Measurements from ENCODE around the gene CDC42SE2.

DNA sequence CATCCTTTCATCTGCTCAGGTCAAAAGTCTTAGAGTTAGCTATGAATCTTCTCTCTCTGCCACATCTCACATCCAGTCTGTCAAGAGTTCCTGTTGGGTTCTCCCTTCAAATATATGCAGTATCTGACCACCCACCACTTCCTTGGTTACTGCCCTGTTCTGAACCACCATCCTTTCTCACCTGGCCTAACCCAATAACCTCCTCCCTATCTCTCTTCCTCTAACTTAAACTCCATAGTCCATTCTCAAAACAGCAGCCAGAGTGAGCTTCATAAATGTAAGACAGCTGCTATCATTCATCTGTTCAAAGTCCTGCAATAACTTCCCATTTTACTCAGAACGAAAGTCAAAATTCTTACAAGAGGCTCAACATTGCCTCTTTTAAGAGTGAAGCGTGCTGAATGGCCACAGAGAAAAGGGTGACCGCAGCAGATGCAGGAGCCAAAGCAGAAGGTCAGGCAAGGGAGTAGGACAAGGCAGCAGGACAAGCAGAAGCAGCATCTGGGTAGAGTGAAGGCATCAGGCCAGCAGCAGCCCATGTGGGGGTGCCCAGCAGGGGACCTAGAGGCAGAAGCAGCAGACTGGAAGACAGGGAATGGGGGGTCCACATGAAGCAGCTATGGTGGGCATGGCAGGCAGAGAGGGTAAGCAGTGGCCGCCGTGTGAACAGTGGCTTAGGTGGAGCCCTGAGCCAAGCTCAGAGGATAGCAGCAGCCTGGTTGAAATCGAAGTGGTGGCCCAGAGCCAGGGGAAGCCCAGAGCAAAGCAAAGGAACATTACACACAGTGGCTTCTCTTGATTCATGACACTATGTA, 39.3 kb upstream of the CDC42SE2 start:
- TF ChIP-seq ATF1 (CRISPR knock-in tag; IDR thresholded peaks at IDR 0.05) (no peak), ELF4 (CRISPR knock-in tag; IDR thresholded peaks at IDR 0.05; ENCODE audit: low read depth) (no peak), ZNF138 (CRISPR knock-in tag; conservative IDR thresholded peaks at IDR 0.05) (no peak), JUN (CRISPR knock-in tag; IDR thresholded peaks at IDR 0.05) (no peak), ESRRA (CRISPR knock-in tag; IDR thresholded peaks at IDR 0.05; ENCODE audit: borderline replicate concordance) (no peak), MYBL2 (CRISPR knock-in tag; IDR thresholded peaks at IDR 0.05) (no peak)
- TF ChIP-seq, protein P1, sequence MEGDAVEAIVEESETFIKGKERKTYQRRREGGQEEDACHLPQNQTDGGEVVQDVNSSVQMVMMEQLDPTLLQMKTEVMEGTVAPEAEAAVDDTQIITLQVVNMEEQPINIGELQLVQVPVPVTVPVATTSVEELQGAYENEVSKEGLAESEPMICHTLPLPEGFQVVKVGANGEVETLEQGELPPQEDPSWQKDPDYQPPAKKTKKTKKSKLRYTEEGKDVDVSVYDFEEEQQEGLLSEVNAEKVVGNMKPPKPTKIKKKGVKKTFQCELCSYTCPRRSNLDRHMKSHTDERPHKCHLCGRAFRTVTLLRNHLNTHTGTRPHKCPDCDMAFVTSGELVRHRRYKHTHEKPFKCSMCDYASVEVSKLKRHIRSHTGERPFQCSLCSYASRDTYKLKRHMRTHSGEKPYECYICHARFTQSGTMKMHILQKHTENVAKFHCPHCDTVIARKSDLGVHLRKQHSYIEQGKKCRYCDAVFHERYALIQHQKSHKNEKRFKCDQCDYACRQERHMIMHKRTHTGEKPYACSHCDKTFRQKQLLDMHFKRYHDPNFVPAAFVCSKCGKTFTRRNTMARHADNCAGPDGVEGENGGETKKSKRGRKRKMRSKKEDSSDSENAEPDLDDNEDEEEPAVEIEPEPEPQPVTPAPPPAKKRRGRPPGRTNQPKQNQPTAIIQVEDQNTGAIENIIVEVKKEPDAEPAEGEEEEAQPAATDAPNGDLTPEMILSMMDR (IDR thresholded peaks at IDR 0.05): no peak
- TF ChIP-seq, protein P2, sequence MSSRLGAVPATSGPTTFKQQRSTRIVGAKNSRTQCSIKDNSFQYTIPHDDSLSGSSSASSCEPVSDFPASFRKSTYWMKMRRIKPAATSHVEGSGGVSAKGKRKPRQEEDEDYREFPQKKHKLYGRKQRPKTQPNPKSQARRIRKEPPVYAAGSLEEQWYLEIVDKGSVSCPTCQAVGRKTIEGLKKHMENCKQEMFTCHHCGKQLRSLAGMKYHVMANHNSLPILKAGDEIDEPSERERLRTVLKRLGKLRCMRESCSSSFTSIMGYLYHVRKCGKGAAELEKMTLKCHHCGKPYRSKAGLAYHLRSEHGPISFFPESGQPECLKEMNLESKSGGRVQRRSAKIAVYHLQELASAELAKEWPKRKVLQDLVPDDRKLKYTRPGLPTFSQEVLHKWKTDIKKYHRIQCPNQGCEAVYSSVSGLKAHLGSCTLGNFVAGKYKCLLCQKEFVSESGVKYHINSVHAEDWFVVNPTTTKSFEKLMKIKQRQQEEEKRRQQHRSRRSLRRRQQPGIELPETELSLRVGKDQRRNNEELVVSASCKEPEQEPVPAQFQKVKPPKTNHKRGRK (CRISPR knock-in tag; IDR thresholded peaks at IDR 0.05; ENCODE audit: borderline replicate concordance): no peak
- TF ChIP-seq, protein P3, sequence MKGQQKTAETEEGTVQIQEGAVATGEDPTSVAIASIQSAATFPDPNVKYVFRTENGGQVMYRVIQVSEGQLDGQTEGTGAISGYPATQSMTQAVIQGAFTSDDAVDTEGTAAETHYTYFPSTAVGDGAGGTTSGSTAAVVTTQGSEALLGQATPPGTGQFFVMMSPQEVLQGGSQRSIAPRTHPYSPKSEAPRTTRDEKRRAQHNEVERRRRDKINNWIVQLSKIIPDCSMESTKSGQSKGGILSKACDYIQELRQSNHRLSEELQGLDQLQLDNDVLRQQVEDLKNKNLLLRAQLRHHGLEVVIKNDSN (CRISPR knock-in tag; IDR thresholded peaks at IDR 0.05): no peak
